NT2/D1 (cell line): ENCODE results near the gene NF1.

Source experiments
- SUZ12 ChIP-seq: IDR thresholded peaks from 2 replicates; pipeline ENCODE4 v1.6.1; 2011; ENCODE audit not compliant: insufficient read length, insufficient read depth; ENCODE audit errors: extremely low read depth
- ZNF274 ChIP-seq: IDR thresholded peaks from 2 replicates; pipeline ENCODE4 v1.6.1; 2011; ENCODE audit warnings: mild to moderate bottlenecking, low read depth, low read length

- no peak for TF ChIP-seq ZNF274
- no peak for TF ChIP-seq SUZ12
Measured at GRCh38 chr17:31401456-31402254, 306.9 kb downstream of the NF1 start.
